ENCODE results near the gene EGFLAM.

- TF ChIP-seq TEAD1 (CRISPR knock-in tag; IDR thresholded peaks at IDR 0.05), result no peak
- TF ChIP-seq MAZ (CRISPR knock-in tag; conservative IDR thresholded peaks at IDR 0.05 in 1 of 2, IDR thresholded peaks at IDR 0.05 in 1 of 2), result no peak
- TF ChIP-seq GTF2F1 (IDR thresholded peaks at IDR 0.05; ENCODE audit: low read depth, low read length), result no peak
- peak; percentile 18 to 47 (median 23); a peak in 3 of 6 replicates for TF ChIP-seq CTCF (IDR thresholded peaks at IDR 0.05 in 2 of 3, conservative IDR thresholded peaks at IDR 0.05 in 1 of 3; ENCODE audit: insufficient read depth in 2 of 3, low read depth in 1 of 3, low read length in 3 of 3)
- no peak for TF ChIP-seq BRD4 (IDR thresholded peaks at IDR 0.05)
- no peak for TF ChIP-seq TSHZ1 (CRISPR knock-in tag; IDR thresholded peaks at IDR 0.05)
- TF ChIP-seq BHLHE40 (IDR thresholded peaks at IDR 0.05; ENCODE audit: low read length), result no peak
- no peak for TF ChIP-seq AFF4 (CRISPR knock-in tag; IDR thresholded peaks at IDR 0.05)
- no peak for TF ChIP-seq EZH2 (IDR thresholded peaks at IDR 0.05; ENCODE audit: borderline replicate concordance, low read depth, low read length)
Measured at GRCh38 chr5:38258319-38259061, at the start of gene EGFLAM.

Measured in K562 (cell line).